Activated T-cell treated with anti-CD3 and anti-CD28 coated beads for 1 hour (primary cell): ENCODE measurements around the gene GNL2.

ENCODE experiments used
- DNase-seq: peaks from one replicate; pipeline ENCODE4 v3.0.0-alpha.2; 2020; ENCODE audit warnings: low read depth

Gene GNL2

GRCh38 chr1:37595440-37596181 lies at the start of gene GNL2:
Gene GNL2, minus strand, starts transcription at chr1:37595937. Its CDS starts 115 bp downstream, at chr1:37595822.
- peak; percentile 92 for DNase-seq

GRCh38 chr1:37641059-37641458 lies 45.3 kb upstream of the GNL2 start:
- no peak for DNase-seq

GRCh38 chr1:37636435-37636834 lies 40.7 kb upstream of the GNL2 start:
- DNase-seq, result no peak

GRCh38 chr1:37634992-37635902 lies 39.5 kb upstream of the GNL2 start:
- no peak for DNase-seq

GRCh38 chr1:37634244-37634991 lies 38.7 kb upstream of the GNL2 start, which contains the start of gene RSPO1:
Gene RSPO1, minus strand, starts transcription at chr1:37634892. Its CDS starts 5,231 bp downstream, at chr1:37629661.
- DNase-seq, result no peak

GRCh38 chr1:37633938-37634243 lies 38.2 kb upstream of the GNL2 start:
- no peak for DNase-seq

GRCh38 chr1:37633040-37633937 lies 37.6 kb upstream of the GNL2 start:
- DNase-seq, result no peak

GRCh38 chr1:37631036-37631435 lies 35.3 kb upstream of the GNL2 start:
- DNase-seq, result no peak

- DNase-seq, result no peak
Observed at GRCh38 chr1:37630426-37631028, 34.8 kb upstream of the GNL2 start.

GRCh38 chr1:37629726-37630425 lies 34.1 kb upstream of the GNL2 start:
- DNase-seq, result no peak

GRCh38 chr1:37629008-37629407 lies 33.3 kb upstream of the GNL2 start:
- no peak for DNase-seq

GRCh38 chr1:37628026-37628556 lies 32.4 kb upstream of the GNL2 start:
- DNase-seq, result no peak

- no peak for DNase-seq
Observed at GRCh38 chr1:37622131-37622530, 26.4 kb upstream of the GNL2 start.

- no peak for DNase-seq
Observed at GRCh38 chr1:37621326-37621870, 25.7 kb upstream of the GNL2 start.

- DNase-seq, result no peak
Observed at GRCh38 chr1:37620707-37621106, 25.0 kb upstream of the GNL2 start.

GRCh38 chr1:37616330-37616729 lies 20.6 kb upstream of the GNL2 start:
- DNase-seq, result no peak

- no peak for DNase-seq
Observed at GRCh38 chr1:37614105-37614504, 18.4 kb upstream of the GNL2 start.

- no peak for DNase-seq
Observed at GRCh38 chr1:37612186-37612585, 16.4 kb upstream of the GNL2 start.

- DNase-seq, result no peak
Observed at GRCh38 chr1:37609994-37610393, 14.3 kb upstream of the GNL2 start.

- DNase-seq, result no peak
Observed at GRCh38 chr1:37609002-37609401, 13.3 kb upstream of the GNL2 start.
